ENCODE measurements around the gene ROBO4.
A peak's percentile ranks its signal among the peaks of the same experiment; 100 is the strongest.

The ROBO4 gene

DNA sequence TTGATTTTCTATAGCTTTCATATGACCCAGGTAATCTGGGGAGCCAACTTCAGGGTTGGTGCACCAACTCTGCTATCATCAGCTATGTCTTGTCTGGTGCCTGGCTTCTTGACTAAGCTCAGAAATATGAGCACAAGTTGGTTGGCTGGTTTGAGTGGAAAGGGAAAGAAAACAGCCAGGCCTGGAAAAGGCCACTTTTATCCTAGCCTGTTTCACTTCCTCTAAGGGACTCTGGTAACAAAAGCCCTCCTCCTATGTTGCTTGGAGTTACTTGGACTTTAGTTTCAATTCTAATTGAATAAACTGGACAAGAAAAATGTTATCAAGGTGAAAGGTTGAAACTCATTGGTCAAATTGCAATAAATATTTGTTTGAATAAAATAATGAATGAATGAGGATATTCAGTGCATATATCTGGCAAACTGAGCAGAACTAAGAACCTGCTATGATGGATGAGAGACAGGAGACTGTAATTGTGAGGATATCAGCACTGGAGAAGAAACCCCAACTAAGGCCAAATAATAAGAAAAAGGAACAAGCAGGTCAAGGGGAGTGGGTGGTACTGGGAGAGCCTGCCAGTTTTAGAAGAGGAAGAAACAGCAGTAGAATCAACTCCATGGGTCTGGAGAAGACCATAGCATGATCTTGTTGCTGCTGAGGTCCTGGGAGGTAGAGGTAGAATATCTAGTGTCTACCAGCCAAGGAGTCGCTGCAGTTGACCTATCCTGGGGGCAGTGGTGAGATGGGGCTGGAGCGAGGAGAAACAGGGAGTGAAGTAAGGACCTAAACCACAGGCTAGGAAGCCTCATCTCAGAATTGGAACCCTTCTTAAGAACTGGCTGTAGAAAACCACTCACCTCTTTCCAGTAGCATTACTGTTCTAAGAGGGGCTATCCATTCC lies 8.2 kb downstream of the ROBO4 start:
- no peak for DNase-seq (ENCODE audit: low spot score)

DNA sequence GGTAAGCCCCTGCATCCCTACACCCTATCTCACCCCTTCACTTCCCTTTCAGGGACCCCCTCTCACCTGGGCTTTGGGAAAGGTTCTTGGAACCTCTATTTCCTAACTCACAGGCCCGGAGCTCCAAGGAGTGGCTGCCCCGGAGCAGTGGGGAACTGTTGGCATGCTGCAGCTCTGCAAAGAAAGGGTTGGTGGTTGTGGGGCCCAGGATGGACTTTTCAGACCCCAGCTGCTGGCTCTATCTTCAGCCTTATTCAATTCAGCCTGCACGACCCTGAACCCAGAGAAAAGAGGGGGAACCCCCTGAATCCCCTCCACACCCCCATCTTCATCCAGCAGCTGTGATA lies 10.0 kb downstream of the ROBO4 start:
- no peak for DNase-seq (ENCODE audit: low spot score)

- DNase-seq (ENCODE audit: low spot score) = no peak
These were observed 10.5 kb downstream of the ROBO4 start for GRCh38 chr11:124886978-124887666.

DNA sequence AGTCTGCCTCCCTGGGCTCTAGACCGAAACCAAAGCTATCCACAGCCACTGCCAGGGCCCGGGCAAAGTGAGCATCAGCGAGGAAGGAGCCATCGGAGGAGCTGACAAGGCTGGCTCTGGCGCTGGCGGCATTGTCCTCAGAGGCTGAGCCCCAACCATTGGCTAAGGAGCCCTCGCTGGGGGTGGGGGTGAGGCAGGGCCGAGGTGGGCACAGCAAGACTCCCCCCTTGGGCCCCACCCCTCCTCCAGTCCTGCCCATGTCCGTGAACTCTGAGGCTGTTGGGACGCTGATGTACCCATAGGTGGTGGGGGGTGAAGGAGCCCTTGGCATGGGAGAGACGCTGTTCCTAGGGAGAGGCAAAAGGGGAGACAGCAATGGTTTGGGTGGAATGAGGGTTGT lies 11.2 kb downstream of the ROBO4 start:
- no peak for DNase-seq (ENCODE audit: low spot score)

DNA sequence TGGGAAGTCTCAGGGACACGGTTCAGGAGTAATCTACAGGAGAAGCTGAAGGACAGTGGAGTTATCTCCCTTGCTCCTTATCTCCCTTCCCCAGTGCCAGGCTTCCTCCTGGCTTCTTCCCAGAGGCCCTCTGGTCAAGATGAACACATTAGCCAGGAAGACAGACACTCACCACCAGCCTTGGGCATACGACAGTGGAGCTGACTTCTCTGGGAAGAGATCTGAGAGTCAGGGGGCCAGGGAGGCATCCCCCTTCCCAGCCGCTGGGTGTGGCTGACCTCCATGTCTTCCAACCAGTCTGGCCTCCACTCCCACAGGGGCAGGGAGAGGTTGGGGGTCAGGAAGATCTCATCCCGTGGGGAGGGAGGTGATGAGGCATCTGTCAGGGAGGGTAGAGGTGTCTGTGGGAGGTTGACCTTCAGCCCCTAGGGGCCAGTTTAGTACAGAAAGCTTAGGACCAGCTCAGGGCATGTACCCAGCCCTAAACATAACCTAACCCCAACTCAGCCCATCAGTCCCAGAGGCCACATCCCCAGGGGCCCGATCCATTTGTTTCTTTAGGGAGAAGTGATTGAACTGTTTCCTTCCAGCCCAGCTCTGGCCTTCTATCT lies 12.7 kb downstream of the ROBO4 start:
- DNase-seq (ENCODE audit: low spot score) = no peak

- no peak for DNase-seq (ENCODE audit: low spot score)
These were observed 13.3 kb downstream of the ROBO4 start for GRCh38 chr11:124884340-124884739.

GRCh38 chr11:124882339-124883071 lies 15.2 kb downstream of the ROBO4 start:
- no peak for DNase-seq (ENCODE audit: low spot score)

- DNase-seq (ENCODE audit: low spot score) = no peak
These were observed 16.7 kb downstream of the ROBO4 start for GRCh38 chr11:124880958-124881357.

DNA sequence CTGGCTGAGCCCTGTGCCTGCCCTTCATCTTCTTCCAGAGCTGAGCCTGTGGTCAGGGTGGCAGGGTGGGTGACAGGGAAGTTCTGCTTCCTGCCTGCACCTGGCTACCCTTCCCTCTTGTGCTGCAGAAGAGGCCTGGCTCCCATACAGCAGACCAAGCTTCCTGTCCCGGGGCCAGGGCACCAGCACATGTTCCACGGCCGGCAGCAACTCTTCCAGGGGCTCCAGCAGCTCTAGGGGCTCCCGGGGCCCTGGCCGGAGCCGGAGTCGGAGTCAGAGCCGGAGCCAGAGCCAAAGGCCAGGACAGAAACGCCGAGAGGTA lies 17.4 kb downstream of the ROBO4 start:
- no peak for DNase-seq (ENCODE audit: low spot score)

DNA sequence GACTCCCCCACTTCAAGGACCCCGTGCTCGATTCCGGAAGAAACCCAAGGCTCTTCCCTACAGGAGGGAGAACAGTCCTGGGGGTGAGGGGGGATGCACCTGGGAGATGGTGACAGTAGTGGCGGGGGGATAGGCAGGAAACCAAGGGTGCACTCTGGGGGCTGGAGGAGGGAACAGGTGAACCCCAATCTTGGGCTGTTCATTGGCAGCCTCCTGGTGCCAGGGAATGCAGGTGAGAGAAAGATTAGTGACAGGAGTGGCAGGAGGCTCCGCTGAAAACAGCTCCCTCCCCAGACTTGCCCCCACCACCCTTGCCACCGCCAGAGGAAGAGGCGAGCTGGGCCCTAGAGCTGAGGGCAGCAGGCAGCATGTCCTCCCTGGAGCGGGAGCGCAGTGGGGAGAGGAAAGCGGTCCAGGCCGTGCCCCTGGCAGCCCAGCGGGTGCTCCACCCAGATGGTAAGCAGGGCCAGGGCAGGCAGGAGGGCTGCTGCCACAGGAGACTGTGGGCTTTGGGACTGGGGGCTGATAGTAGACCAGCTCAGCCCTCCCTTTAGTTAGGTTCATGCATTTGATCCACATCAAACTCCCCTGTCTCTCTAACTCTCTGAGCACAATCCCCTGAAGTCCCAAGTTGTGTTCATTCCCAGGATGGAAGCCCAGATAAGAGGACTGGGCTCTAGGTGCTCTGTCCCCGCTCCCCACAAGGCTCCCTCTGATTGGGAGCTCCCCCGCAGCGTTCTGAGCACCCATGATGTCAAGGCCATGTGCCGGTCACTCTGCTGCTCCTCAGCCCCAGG lies 18.0 kb downstream of the ROBO4 start:
- no peak for DNase-seq (ENCODE audit: low spot score)

DNA sequence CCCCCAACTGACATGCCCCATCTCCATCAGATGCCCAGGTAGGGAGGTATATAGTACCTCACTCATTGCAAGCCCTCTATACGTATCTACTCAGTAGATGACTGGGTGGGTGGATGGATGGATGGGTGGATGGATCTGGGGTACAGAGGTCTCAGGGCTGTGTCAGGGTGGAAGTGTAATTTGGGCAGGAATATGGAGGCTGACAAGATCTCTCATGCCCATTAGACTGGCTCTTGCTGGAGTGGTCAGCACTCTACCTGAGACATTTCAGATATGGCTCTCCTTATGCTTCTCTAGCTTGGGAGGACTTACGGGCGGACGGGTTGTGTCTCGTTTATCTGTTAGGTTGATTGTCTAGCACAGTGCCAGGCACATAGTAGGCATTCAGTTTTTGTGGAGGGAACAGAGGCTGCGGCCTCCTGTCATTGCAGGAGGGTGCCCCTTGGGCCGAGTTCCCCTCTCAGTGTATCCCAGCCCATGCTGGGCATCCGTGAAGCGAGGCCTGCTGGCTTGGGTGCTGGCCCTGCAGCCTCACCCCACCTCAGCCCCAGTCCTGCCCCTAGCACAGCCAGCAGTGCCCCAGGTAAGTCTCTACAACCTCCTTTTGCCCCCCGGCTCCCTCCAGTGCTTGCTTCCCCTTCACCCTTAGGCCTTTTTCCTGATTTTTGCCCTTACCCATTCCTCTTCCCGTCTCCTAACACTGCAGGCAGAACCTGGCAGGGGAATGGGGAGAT lies 18.7 kb downstream of the ROBO4 start:
- DNase-seq (ENCODE audit: low spot score) = no peak

- DNase-seq (ENCODE audit: low spot score) = no peak
These were observed 19.5 kb downstream of the ROBO4 start for GRCh38 chr11:124877910-124878758.

- DNase-seq (ENCODE audit: low spot score) = no peak
These were observed 20.1 kb downstream of the ROBO4 start for GRCh38 chr11:124877631-124877909.

DNA sequence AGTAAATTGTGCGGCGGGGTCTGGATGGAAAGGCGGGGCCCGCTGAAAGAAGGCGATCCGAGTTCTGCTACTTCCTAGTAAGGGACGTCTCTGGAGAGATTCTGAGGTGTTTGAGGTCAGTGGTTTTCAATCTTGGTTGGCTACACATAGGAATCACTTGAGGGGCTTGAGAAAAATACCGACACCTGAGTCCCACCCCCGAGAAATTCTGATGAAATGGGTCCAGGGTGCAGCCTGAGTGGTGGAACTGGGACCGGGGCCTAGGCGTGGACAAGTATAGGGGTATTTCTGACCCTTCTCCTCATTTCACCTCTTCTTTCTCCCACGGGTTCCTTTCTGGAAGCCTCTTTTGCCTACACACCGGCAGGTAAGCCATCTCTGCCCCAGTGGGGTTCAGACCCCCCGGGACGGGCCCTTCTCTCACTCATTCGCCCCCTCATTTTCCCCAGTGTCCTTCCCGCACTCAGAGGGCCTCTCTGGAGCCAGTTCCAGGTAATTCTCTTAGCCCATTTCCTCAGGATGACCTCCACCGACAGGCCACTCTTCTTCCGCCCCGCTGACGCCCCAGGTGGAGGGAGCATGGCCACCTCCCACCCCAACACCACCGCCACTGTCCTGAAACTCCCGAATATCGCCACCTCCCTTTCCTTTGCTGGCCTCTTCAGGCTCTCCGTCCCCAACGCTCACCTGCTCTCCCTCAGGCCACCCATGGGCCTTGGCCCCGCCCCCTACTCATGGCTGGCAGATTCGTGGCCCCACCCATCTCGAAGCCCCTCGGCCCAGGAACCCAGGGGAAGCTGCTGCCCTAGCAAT lies 20.6 kb downstream of the ROBO4 start:
- DNase-seq (ENCODE audit: low spot score) = no peak

- peak; percentile 96 for DNase-seq (ENCODE audit: low spot score)
These were observed 21.5 kb downstream of the ROBO4 start for GRCh38 chr11:124875943-124876817.

DNA sequence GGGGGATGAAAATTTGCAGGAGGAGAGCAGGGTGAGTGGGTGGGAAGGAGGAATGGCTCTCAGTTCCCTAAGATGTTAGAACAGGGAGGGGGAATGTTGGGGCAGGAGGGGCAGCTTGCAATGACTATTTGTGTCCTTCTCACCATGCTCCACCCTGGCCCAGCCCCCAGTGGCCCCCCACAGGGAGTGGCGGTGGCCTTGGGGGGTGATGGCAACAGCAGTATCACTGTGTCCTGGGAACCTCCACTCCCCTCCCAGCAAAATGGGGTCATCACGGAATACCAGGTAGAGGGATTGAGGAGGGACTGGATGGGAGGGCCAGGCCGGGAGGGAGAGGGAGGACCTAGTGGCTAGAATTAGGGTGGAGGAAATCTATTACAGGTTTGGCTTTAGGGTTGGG lies 22.3 kb downstream of the ROBO4 start:
- no peak for DNase-seq (ENCODE audit: low spot score)

DNA sequence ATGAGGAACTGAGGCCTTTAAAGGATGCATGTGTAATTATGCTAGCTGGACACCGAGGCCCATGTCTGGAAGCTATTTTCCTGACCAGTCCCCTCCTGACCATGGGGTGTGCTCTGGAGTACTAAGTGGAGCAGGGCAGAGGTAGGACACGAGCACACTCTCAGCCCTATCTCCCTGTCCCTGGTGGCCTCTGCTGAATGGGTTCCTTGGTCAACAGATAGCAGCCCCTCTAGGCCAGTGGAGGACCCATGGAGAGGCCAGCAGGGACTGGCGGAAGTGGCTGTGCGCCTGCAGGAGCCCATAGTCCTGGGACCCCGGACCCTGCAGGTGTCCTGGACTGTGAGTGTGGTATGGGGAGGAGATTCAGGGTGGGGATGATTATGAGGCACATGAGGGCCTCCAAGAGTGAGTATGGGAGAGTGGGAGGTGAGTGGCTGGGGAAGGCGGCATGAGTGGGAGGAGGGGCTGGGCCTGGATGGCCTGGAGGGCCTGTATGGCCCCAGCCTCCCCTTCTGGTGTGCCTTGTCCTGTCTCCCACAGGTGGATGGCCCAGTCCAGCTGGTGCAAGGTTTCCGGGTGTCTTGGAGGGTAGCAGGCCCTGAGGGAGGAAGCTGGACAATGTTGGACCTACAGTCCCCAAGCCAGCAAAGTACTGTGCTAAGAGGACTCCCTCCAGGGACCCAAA lies 23.0 kb downstream of the ROBO4 start:
- no peak for DNase-seq (ENCODE audit: low spot score)

GRCh38 chr11:124873951-124874350 lies 23.7 kb downstream of the ROBO4 start:
- no peak for DNase-seq (ENCODE audit: low spot score)

All from AG20443 (cell line).